Measurements from ENCODE around the gene CDH20.

CDH20 gene

DNA sequence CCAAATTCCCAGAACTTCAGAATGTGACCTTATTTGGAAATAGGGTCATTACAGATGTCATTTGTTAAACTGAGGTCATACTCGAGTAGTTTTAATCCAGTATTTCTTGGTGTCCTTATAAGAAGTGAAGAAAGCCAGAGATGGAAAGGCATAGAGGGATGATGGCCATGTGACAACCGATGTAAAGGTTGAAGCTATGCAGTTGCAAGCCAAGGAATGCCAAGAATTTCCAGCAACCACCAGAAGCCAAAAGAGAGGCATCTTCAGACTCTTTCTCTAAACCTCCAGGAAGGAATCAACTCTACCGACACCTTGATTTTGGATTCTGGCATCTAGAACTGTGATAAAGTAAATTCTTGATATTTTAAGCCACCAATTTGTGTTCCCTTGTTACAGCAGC, 242.2 kb downstream of the CDH20 start:
- no peak for DNase-seq (ENCODE audit: low spot score)

- DNase-seq (ENCODE audit: low spot score), result no peak
These were observed 245.6 kb downstream of the CDH20 start for GRCh38 chr18:61578846-61579245.

- DNase-seq (ENCODE audit: low spot score), result no peak
These were observed 246.4 kb downstream of the CDH20 start for GRCh38 chr18:61579581-61579980.

DNA sequence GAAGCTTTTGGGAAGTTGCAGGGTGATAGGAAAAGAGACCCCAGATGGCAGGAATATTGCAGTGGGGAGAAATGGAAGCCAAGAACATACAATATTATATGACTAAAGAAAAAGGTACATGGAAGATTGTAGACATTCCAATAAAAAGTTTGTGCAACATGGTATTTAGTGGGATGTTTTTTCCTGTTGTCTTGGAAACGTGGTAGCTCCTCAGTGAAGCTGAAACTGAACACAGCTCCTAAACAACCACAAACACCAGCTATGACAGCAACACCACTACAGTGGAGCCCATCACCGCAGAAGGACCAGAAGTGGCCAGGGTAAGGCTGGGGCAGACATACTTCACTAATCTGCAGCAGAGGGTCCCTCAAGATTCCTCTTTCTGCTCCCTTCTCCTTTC, 246.8 kb downstream of the CDH20 start:
- DNase-seq (ENCODE audit: low spot score), result no peak

DNA sequence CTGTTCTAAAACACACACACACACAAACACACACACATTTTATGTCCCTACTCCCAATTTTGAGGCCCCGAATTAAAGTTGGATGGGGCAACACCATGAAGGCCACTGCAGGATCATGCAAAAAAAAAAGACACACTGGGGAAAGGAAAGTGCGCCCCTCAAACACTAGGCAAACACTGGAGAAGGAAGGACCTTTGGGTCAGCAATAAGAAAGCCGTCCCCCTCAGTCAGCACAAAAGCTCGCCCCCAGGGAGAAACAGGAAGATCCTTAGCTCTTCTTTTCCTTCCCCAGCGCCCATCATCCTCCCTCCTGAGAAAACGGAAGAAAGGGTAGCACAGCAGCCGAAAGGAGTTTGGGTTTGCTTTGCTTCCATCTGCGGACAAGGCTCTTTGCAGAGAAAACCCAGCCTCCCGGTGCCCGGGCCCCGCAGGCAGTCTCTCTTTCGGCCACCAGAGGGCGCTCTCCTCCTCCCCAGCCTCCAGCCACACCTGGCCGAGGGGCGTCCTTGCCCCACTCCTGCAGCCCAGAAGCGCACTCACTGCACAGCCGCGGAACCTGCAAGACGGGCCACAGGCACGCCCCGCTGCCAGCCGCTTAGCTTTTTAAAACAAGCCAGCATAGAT, 248.5 kb downstream of the CDH20 start:
- DNase-seq (ENCODE audit: low spot score), result peak; percentile 85

DNA sequence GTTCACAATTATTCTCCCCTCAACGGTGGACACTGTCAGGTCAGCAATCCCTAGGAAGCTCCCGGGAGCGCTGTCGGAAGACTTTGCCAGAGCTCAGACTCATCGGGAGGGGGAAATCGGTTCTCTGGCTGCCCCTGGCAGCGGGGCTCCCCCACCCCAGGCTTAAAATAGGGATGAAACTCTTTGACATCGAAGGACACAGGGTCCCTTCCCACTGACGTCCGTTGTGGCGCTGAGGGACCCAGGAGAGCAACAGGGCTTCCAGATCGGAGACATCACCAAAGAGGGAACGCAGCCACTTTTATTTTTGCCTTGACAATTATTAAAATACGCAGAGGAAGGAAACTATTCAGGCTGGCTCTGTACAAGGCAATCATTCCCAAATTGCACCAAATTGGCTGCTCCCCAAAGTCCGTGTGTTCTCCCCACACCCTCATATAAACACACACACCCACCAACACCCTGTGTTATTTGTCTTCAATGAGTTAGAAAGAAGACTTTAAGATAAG, 249.0 kb downstream of the CDH20 start:
- no peak for DNase-seq (ENCODE audit: low spot score)

GRCh38 chr18:61583548-61583947, 250.3 kb downstream of the CDH20 start:
- no peak for DNase-seq (ENCODE audit: low spot score)

- no peak for DNase-seq (ENCODE audit: low spot score)
These were observed 254.6 kb downstream of the CDH20 start for GRCh38 chr18:61587865-61588264.

GRCh38 chr18:61589053-61589723, 256.0 kb downstream of the CDH20 start:
- no peak for DNase-seq (ENCODE audit: low spot score)

- no peak for DNase-seq (ENCODE audit: low spot score)
These were observed 256.5 kb downstream of the CDH20 start for GRCh38 chr18:61589724-61590065.

- DNase-seq (ENCODE audit: low spot score), result no peak
These were observed 258.0 kb downstream of the CDH20 start for GRCh38 chr18:61591253-61591652.

DNA sequence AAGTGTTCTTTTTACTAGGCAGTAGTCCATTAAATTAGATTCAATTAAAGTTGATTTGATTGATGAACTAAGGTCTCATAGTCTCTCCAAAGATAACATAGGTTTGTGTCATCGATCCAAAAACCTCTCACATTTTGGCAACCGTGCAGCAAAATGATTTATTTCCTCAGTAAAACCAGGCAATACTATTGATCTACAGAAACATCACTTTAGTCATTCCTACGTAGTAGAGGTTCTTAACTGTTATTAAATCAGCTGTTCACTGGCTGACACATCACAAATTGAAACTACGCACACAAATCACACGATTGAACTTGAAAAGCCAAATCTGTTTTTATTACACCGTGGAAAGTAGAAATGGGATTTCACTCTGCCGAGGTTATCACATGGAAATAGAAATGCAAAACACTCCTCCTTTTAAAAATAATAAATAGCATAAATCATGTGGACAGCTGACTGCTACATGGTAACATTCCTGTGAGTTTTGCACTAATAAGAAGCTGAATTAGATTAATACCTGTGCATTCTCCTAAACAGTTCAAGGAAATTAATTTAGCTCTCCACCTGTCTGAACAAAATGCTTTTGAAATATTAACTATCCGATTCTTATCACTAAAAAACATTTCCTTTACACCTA, 262.5 kb downstream of the CDH20 start:
- no peak for DNase-seq (ENCODE audit: low spot score)

DNA sequence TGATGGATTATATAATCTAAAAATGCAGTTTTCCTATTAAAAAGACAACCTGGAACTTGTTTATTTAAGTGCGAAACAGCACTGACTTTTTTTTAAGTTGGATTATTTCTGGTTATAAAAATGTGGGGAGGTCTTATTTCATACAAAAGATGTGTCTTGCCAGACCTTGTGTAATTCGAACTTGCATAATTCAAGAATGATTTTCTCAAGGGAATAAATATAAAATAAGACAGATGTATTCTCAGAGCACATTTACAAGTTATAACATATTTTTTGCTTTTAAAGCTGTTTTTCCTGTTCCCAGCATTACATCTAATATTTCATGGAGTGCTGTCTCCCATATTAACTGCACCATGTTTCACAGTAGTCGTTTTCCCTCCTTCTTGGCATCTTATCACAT, 263.1 kb downstream of the CDH20 start:
- DNase-seq (ENCODE audit: low spot score), result no peak

DNA sequence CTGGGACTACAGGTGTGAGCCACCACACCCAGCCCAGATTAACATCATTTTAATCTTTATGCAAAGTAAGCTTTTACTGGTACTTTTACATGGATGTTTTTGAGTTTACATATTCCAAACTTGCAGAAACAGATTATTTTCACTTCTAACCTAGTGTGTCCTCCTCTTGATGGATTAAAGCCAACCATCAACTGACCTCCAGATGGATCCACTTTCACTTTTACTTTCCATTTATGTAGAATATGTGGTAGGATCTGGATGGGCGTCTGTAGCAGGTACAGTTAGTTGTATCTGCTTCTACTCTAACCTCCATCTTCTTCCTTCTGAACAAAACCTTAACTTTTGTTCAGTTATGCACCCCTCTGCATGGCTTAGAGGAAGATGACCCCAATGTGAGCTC, 264.1 kb downstream of the CDH20 start:
- no peak for DNase-seq (ENCODE audit: low spot score)

DNA sequence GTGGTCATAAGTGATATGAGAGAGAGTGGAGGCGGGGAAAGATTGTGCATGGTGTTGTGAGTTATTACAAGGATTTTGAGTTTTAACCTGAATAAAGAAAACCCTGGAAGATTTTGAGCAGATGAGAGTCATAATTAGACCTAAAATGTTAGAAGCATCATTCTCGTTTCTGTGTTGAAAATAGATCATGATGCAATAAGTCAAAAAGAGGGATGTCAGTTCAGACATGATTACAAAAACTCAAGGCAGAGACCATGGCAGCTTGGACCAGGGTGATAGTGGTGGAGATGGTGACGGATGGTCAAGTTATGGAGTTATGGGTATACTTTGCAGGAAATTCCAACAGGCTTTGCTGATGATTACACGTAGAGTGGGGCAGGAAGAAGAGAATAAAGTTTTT, 267.2 kb downstream of the CDH20 start:
- DNase-seq (ENCODE audit: low spot score), result no peak

GRCh38 chr18:61602836-61603235, 269.6 kb downstream of the CDH20 start:
- DNase-seq (ENCODE audit: low spot score), result no peak
